Stimulated activated naive CD8-positive, alpha-beta T cell treated with anti-CD3 and anti-CD28 coated beads, Interleukin-15, amount 100 ng/mL, for 72 hours (primary cell): Measurements from ENCODE around the gene GRAMD1B.

Experiments
- ATAC-seq: fragments of 150-1000 bp; cut with Tn5 transposase; 2 replicates; pipeline ENCODE4 v1.10.0; 2021; ENCODE audit warnings: mild to moderate bottlenecking, moderate library complexity
- DNase-seq, 2 donors: peaks; one replicate each; pipeline ENCODE4 v3.0.0; 2021 to 2022
- H3K27ac Mint-ChIP-seq, 2 donors: one replicate each; pipeline ENCODE4 v1.8.0; 2022; ENCODE audit warnings: mild to moderate bottlenecking in 2 of 2, mixed read lengths in 2 of 2, moderate library complexity in 2 of 2
- H3K27me3 Mint-ChIP-seq: one replicate; pipeline ENCODE4 v1.8.0; 2022; ENCODE audit warnings: mixed read lengths
- H3K4me1 Mint-ChIP-seq: one replicate; pipeline ENCODE4 v1.8.0; 2022; ENCODE audit warnings: mild to moderate bottlenecking, mixed read lengths
- H3K4me3 Mint-ChIP-seq, 2 donors: one replicate each; pipeline ENCODE4 v1.8.0; 2022; ENCODE audit warnings: mild to moderate bottlenecking in 2 of 2, mixed read lengths in 2 of 2, moderate library complexity in 1 of 2
- H3K9me3 Mint-ChIP-seq, 2 donors: one replicate each; pipeline ENCODE4 v1.8.0; 2022; ENCODE audit warnings: mixed read lengths in 2 of 2

GRAMD1B gene

GRCh38 chr11:123428116-123428715, 1.9 kb upstream of the GRAMD1B start:
- Mint-ChIP-seq H3K27me3 (peaks cover 33% of the 10 kb centered on the region), H3K4me1 (peaks cover 31% of the 10 kb centered on the region), H3K27ac (no peak overlapping the region), H3K9me3 (no peaks in the 10 kb centered on the region), H3K4me3 (no peak overlapping the region)
- no peak for DNase-seq
- ATAC-seq, result no peak

GRCh38 chr11:123429336-123429735, 733 bp upstream of the GRAMD1B start:
- DNase-seq (no peak), ATAC-seq (no peak)
- no peak overlapping the region for H3K27ac Mint-ChIP-seq
- peaks cover 25% of the 10 kb centered on the region for H3K27me3 Mint-ChIP-seq
- peak overlapping the region; percentile 90 for H3K4me3 Mint-ChIP-seq
- H3K4me1 Mint-ChIP-seq, result peaks cover 38% of the 10 kb centered on the region
- H3K9me3 Mint-ChIP-seq, result no peaks in the 10 kb centered on the region

- Mint-ChIP-seq H3K4me1 (peaks cover 38% of the 10 kb centered on the region), H3K4me3 (peak overlapping the region; percentile 90), H3K27ac (peak overlapping the region in 1 of 2 donors; percentile 91), H3K9me3 (no peaks in the 10 kb centered on the region), H3K27me3 (peaks cover 14% of the 10 kb centered on the region)
- peak; percentile 82 for ATAC-seq
- peak; percentile 62 to 78 for DNase-seq
Measured at GRCh38 chr11:123430721-123431497, 840 bp downstream of the GRAMD1B start.

- Mint-ChIP-seq H3K4me3 (peak overlapping the region; percentile 90), H3K4me1 (peaks cover 44% of the 10 kb centered on the region), H3K9me3 (no peaks in the 10 kb centered on the region), H3K27ac (no peak overlapping the region), H3K27me3 (peaks cover 7% of the 10 kb centered on the region)
- no peak for DNase-seq
- peak; percentile 41 for ATAC-seq
Measured at GRCh38 chr11:123431619-123432018, 1.6 kb downstream of the GRAMD1B start.

GRCh38 chr11:123434262-123434661, 4.2 kb downstream of the GRAMD1B start:
- Mint-ChIP-seq H3K4me1 (peaks cover 59% of the 10 kb centered on the region), H3K9me3 (no peaks in the 10 kb centered on the region), H3K27me3 (no peaks in the 10 kb centered on the region), H3K27ac (no peak overlapping the region), H3K4me3 (no peak overlapping the region)
- peak in 1 of 2 donors; percentile 29 for DNase-seq
- ATAC-seq, result no peak

- ATAC-seq (no peak), DNase-seq (no peak)
- Mint-ChIP-seq H3K4me1 (peaks cover 59% of the 10 kb centered on the region), H3K27me3 (no peaks in the 10 kb centered on the region), H3K4me3 (no peak overlapping the region), H3K27ac (no peak overlapping the region), H3K9me3 (no peaks in the 10 kb centered on the region)
Measured at GRCh38 chr11:123434911-123435310, 4.8 kb downstream of the GRAMD1B start.

GRCh38 chr11:123437236-123437979, 7.3 kb downstream of the GRAMD1B start:
- Mint-ChIP-seq H3K4me1 (peaks cover 52% of the 10 kb centered on the region), H3K27ac (no peak overlapping the region), H3K27me3 (no peaks in the 10 kb centered on the region), H3K9me3 (no peaks in the 10 kb centered on the region), H3K4me3 (peak overlapping the region; percentile 2 to 57)
- peak; percentile 73 for ATAC-seq
- no peak for DNase-seq

GRCh38 chr11:123438131-123438627, 8.1 kb downstream of the GRAMD1B start:
- H3K4me1 Mint-ChIP-seq, result peaks cover 48% of the 10 kb centered on the region
- H3K9me3 Mint-ChIP-seq, result peaks cover 0 to 4% of the 10 kb centered on the region in 2 donors
- H3K27me3 Mint-ChIP-seq, result no peaks in the 10 kb centered on the region
- ATAC-seq, result no peak
- no peak overlapping the region for H3K27ac Mint-ChIP-seq
- DNase-seq, result no peak
- H3K4me3 Mint-ChIP-seq, result peak overlapping the region; percentile 0 to 57

- Mint-ChIP-seq H3K27ac (no peak overlapping the region), H3K9me3 (peaks cover 0 to 6% of the 10 kb centered on the region in 2 donors), H3K4me1 (peaks cover 43% of the 10 kb centered on the region), H3K27me3 (no peaks in the 10 kb centered on the region), H3K4me3 (peak overlapping the region; percentile 18 to 58)
- DNase-seq (peak in 1 of 2 donors; percentile 43), ATAC-seq (peak; percentile 68)
Measured at GRCh38 chr11:123439616-123440015, 9.5 kb downstream of the GRAMD1B start.

- H3K4me1 Mint-ChIP-seq, result peaks cover 45% of the 10 kb centered on the region
- DNase-seq (no peak), ATAC-seq (no peak)
- H3K27ac Mint-ChIP-seq, result no peak overlapping the region
- no peaks in the 10 kb centered on the region for H3K27me3 Mint-ChIP-seq
- peaks cover 0 to 6% of the 10 kb centered on the region in 2 donors for H3K9me3 Mint-ChIP-seq
- no peak overlapping the region for H3K4me3 Mint-ChIP-seq
Measured at GRCh38 chr11:123441161-123441560, 11.1 kb downstream of the GRAMD1B start.

GRCh38 chr11:123443851-123444623, 14.0 kb downstream of the GRAMD1B start:
- DNase-seq, result no peak
- H3K4me1 Mint-ChIP-seq, result peaks cover 23% of the 10 kb centered on the region
- peaks cover 0 to 6% of the 10 kb centered on the region in 2 donors for H3K9me3 Mint-ChIP-seq
- no peak overlapping the region for H3K4me3 Mint-ChIP-seq
- H3K27ac Mint-ChIP-seq, result no peak overlapping the region
- no peaks in the 10 kb centered on the region for H3K27me3 Mint-ChIP-seq
- ATAC-seq, result no peak

- no peaks in the 10 kb centered on the region for H3K27me3 Mint-ChIP-seq
- H3K9me3 Mint-ChIP-seq, result no peaks in the 10 kb centered on the region
- H3K27ac Mint-ChIP-seq, result peak overlapping the region in 1 of 2 donors; percentile 63
- ATAC-seq (no peak), DNase-seq (no peak)
- no peak overlapping the region for H3K4me3 Mint-ChIP-seq
- H3K4me1 Mint-ChIP-seq, result peaks cover 43% of the 10 kb centered on the region
Measured at GRCh38 chr11:123448823-123449222, 18.8 kb downstream of the GRAMD1B start.

- Mint-ChIP-seq H3K4me3 (no peak overlapping the region), H3K9me3 (no peaks in the 10 kb centered on the region), H3K27ac (no peak overlapping the region), H3K27me3 (no peaks in the 10 kb centered on the region), H3K4me1 (peaks cover 48% of the 10 kb centered on the region)
- DNase-seq, result no peak
- no peak for ATAC-seq
Measured at GRCh38 chr11:123449436-123449835, 19.4 kb downstream of the GRAMD1B start.

GRCh38 chr11:123450623-123451022, 20.6 kb downstream of the GRAMD1B start:
- no peak for DNase-seq
- Mint-ChIP-seq H3K27ac (no peak overlapping the region), H3K4me1 (peaks cover 54% of the 10 kb centered on the region), H3K9me3 (no peaks in the 10 kb centered on the region), H3K27me3 (no peaks in the 10 kb centered on the region), H3K4me3 (no peak overlapping the region)
- ATAC-seq, result no peak

GRCh38 chr11:123451183-123451781, 21.2 kb downstream of the GRAMD1B start:
- Mint-ChIP-seq H3K4me3 (peak overlapping the region in 1 of 2 donors; percentile 59), H3K27me3 (no peaks in the 10 kb centered on the region), H3K27ac (peak overlapping the region in 1 of 2 donors; percentile 36), H3K9me3 (no peaks in the 10 kb centered on the region), H3K4me1 (peaks cover 59% of the 10 kb centered on the region)
- DNase-seq (no peak), ATAC-seq (peak; percentile 60)
